ENCODE data around the gene FNBP1.

FNBP1 gene

DNA sequence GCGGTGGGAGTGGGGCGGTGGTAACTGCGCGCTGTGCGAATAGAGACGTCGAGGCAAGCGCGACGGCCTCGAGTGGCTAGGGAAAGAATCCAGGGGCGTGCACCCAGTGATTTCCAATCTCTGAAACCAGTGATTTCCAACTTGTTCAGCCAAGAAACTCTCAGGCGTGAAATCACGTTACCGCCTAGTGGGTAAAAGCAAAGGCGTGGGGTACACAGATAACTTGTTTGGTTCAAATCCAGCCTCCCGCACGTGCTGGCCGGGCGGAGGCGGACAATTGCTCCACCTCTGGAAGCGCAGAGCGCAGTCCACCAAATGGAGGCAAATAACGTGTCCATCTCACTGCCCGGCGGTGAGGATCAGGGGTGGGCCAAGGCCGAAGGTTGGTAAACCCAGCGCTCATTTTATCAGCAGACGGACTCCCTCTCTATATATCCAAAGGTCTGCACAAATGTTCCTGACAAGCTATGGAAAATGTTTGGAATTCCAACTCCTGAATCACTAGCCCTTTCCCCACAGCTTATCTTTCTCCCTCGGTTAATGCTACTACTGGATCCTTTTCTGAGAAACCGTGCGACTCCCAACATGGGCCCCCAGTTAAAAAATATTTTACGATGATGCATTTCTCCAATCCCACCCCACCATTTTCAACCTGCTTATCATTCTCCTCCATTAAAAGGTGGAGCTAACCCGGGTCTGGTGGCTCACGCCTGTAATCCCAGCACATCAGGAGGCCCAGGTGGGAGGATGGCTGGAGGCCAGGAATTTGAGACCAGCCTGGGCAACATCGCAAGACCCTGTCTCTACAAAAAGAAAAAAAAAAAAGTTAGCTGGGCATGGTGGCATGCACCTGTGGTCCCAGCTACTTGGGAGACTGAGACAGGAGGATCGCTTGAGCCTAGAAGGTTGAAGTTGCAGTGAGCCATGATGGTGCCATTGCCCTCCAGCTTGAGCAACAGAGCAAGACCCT lies 950 bp upstream of the FNBP1 start:
- peak overlapping the region; percentile 96 for H3K9ac ChIP-seq (ENCODE audit: low read length)
- H4K20me1 ChIP-seq (ENCODE audit: low read depth, low read length), result no peaks in the 10 kb centered on the region
- no peaks in the 10 kb centered on the region for H3K9me3 ChIP-seq (ENCODE audit: insufficient read depth, low read length)
- H3K4me2 ChIP-seq (ENCODE audit: low read depth, low read length, poor library complexity, severe bottlenecking), result peak overlapping the region; percentile 77
- no peaks in the 10 kb centered on the region for H3K9me2 ChIP-seq (replicated peaks; ENCODE audit: insufficient read depth, low read length)
- peak overlapping the region; percentile 87 for H3K27ac ChIP-seq (ENCODE audit: low read depth, low read length)
- H3K36me3 ChIP-seq (ENCODE audit: low read length), result no peaks in the 10 kb centered on the region
- H2AFZ ChIP-seq (ENCODE audit: low read depth, low read length, severe bottlenecking), result peak overlapping the region; percentile 45
- no peaks in the 10 kb centered on the region for H3K27me3 ChIP-seq (ENCODE audit: low read length)
- H3F3A ChIP-seq (ENCODE audit: insufficient read depth), result peaks cover 52% of the 10 kb centered on the region
- H3K79me2 ChIP-seq (ENCODE audit: insufficient read depth, low read length), result peaks cover 45% of the 10 kb centered on the region
- H3K4me3 ChIP-seq (ENCODE audit: insufficient read depth, low read length, poor library complexity, severe bottlenecking), result peak overlapping the region; percentile 88
- TF ChIP-seq, protein P1, sequence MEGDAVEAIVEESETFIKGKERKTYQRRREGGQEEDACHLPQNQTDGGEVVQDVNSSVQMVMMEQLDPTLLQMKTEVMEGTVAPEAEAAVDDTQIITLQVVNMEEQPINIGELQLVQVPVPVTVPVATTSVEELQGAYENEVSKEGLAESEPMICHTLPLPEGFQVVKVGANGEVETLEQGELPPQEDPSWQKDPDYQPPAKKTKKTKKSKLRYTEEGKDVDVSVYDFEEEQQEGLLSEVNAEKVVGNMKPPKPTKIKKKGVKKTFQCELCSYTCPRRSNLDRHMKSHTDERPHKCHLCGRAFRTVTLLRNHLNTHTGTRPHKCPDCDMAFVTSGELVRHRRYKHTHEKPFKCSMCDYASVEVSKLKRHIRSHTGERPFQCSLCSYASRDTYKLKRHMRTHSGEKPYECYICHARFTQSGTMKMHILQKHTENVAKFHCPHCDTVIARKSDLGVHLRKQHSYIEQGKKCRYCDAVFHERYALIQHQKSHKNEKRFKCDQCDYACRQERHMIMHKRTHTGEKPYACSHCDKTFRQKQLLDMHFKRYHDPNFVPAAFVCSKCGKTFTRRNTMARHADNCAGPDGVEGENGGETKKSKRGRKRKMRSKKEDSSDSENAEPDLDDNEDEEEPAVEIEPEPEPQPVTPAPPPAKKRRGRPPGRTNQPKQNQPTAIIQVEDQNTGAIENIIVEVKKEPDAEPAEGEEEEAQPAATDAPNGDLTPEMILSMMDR (IDR thresholded peaks at IDR 0.05; ENCODE audit: insufficient read depth, low read length, poor library complexity, severe bottlenecking), result no peak
- no peak for TF ChIP-seq EZH2phosphoT487 (conservative IDR thresholded peaks at IDR 0.05; ENCODE audit: low read length)

DNA sequence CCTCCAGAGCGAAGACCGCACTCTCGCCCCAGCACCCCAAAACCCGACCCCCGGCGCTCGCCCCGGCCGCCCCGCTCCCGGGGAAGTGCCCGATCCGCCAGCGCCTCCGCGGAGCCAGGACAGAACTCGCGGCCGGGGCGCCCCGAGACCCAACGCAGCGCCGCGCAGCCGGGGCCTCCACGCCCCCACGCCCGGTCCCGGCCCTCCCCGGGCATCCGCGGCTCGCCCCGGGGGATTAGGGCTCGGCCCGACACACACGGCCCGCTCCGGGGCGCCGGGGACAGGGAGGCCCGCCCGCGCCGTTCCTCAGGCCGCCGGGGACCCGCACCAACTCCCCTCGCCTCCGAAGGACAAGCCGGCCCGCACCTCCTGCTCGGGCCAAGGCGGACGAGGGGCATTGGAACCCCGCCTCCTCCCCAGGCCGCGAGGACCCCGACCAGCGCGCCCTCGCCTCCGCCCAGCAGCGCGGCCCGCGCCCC lies 544 bp downstream of the FNBP1 start:
- TF ChIP-seq EZH2phosphoT487 (conservative IDR thresholded peaks at IDR 0.05; ENCODE audit: low read length), result no peak
- TF ChIP-seq, protein P1 (IDR thresholded peaks at IDR 0.05; ENCODE audit: insufficient read depth, low read length, poor library complexity, severe bottlenecking), result no peak
- Histone ChIP-seq H3K4me2 (ENCODE audit: low read depth, low read length, poor library complexity, severe bottlenecking) (peak overlapping the region; percentile 94), H3K9me3 (ENCODE audit: insufficient read depth, low read length) (no peaks in the 10 kb centered on the region), H3K4me3 (ENCODE audit: insufficient read depth, low read length, poor library complexity, severe bottlenecking) (peak overlapping the region; percentile 88), H3K9ac (ENCODE audit: low read length) (peak overlapping the region; percentile 96), H4K20me1 (ENCODE audit: low read depth, low read length) (no peaks in the 10 kb centered on the region), H2AFZ (ENCODE audit: low read depth, low read length, severe bottlenecking) (no peak overlapping the region), H3K79me2 (ENCODE audit: insufficient read depth, low read length) (peaks cover 59% of the 10 kb centered on the region), H3F3A (ENCODE audit: insufficient read depth) (peaks cover 57% of the 10 kb centered on the region), H3K27me3 (ENCODE audit: low read length) (no peaks in the 10 kb centered on the region), H3K36me3 (ENCODE audit: low read length) (no peaks in the 10 kb centered on the region), H3K9me2 (replicated peaks; ENCODE audit: insufficient read depth, low read length) (no peaks in the 10 kb centered on the region), H3K27ac (ENCODE audit: low read depth, low read length) (peak overlapping the region; percentile 99)

DNA sequence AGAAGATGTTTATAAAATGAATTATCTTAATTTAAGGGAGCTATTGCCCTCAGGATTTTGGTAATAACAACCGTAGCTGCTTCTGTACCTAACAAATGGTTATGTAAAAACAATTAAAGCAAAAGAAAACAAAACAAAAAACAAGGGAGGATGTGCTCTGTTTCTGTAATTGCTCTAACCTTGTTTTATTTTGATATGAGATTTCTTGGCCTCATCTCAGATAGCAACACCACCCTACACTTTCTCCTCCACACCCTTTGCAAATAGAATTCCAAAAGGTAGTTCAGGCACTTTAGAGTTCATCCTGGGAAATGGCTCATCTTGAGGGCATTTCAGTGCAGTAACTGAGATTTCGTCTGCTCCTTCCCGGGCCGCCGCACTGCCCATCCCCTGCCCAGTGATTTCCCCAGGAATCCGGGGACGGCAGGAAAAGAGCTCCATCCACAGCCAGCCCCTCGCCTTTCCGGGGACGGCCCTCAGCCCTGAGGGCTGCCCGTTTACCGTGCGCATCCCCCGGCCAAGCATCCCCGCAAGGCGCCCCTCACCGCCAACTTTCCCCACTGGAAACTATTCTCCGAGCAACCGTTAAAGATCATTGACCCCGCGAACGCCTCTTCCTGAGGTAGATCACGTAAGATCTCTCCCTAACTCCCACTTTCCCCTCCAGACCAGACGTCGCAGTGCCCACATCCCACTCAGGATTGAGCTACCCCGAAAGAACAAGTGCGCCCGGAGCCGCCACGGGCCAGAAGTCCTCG lies 1.2 kb downstream of the FNBP1 start:
- no peaks in the 10 kb centered on the region for H3K9me3 ChIP-seq (ENCODE audit: insufficient read depth, low read length)
- H3K79me2 ChIP-seq (ENCODE audit: insufficient read depth, low read length), result peaks cover 65% of the 10 kb centered on the region
- no peaks in the 10 kb centered on the region for H3K27me3 ChIP-seq (ENCODE audit: low read length)
- peak overlapping the region; percentile 99 for H3K27ac ChIP-seq (ENCODE audit: low read depth, low read length)
- H3K36me3 ChIP-seq (ENCODE audit: low read length), result no peaks in the 10 kb centered on the region
- no peak overlapping the region for H2AFZ ChIP-seq (ENCODE audit: low read depth, low read length, severe bottlenecking)
- no peaks in the 10 kb centered on the region for H4K20me1 ChIP-seq (ENCODE audit: low read depth, low read length)
- H3K4me3 ChIP-seq (ENCODE audit: insufficient read depth, low read length, poor library complexity, severe bottlenecking), result peak overlapping the region; percentile 88
- H3K9ac ChIP-seq (ENCODE audit: low read length), result peak overlapping the region; percentile 96
- no peaks in the 10 kb centered on the region for H3K9me2 ChIP-seq (replicated peaks; ENCODE audit: insufficient read depth, low read length)
- H3K4me2 ChIP-seq (ENCODE audit: low read depth, low read length, poor library complexity, severe bottlenecking), result peak overlapping the region; percentile 94
- peaks cover 58% of the 10 kb centered on the region for H3F3A ChIP-seq (ENCODE audit: insufficient read depth)
- no peak for TF ChIP-seq EZH2phosphoT487 (conservative IDR thresholded peaks at IDR 0.05; ENCODE audit: low read length)
- TF ChIP-seq, protein P1 (IDR thresholded peaks at IDR 0.05; ENCODE audit: insufficient read depth, low read length, poor library complexity, severe bottlenecking), result no peak
